ENCODE results near the gene KRT8.
A peak's percentile ranks its signal among the peaks of the same experiment; 100 is the strongest.

Gene KRT8

DNA sequence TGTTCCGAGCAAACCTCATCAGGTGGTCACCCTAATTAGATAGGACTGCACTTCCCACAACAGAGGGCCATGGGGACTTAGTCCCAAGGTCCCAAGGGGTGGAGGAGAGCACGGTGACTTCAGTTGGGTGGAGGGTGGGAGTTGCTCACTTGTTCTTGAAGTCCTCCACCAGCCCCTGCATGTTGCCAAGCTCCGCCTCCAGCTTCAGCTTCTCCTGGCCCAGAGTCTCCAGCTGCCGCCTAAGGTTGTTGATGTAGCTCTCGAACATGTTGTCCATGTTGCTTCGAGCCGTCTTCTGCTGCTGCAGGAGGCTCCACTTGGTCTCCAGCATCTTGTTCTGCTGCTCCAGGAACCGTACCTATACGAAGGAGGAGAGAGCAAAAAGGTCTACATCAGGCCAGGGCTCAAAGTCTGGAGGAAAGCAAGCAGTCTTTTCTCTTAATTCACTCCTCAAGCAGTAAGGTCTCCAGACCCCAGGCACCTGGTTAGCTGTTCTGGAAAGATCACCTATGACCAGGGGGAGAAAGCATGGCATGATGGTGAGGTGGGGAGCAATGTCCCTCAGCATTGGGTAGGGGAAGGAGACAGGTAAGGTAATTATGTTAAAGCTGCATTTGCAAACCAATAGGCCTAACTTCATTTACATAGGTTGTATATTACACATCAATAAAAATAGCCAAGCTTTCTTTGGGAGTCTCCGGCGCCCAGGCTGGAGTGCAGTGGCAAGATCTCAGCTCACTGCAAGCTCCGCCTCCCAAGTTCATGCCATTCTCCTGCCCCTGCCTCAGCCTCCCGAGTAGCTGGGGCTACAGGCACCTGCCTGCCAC is 2.9 kb downstream of the KRT8 start:
- no peak for DNase-seq
- Mint-ChIP-seq H3K9me3 (no peaks in the 10 kb centered on the region), H3K4me3 (peak overlapping the region; percentile 76), H3K27ac (peak overlapping the region; percentile 22), H3K36me3 (ENCODE audit: low read depth) (peaks cover 29% of the 10 kb centered on the region), H3K27me3 (ENCODE audit: low read depth, poor library complexity) (peaks cover 3% of the 10 kb centered on the region), H3K4me1 (peaks cover 43% of the 10 kb centered on the region)
- TF ChIP-seq, protein P1, sequence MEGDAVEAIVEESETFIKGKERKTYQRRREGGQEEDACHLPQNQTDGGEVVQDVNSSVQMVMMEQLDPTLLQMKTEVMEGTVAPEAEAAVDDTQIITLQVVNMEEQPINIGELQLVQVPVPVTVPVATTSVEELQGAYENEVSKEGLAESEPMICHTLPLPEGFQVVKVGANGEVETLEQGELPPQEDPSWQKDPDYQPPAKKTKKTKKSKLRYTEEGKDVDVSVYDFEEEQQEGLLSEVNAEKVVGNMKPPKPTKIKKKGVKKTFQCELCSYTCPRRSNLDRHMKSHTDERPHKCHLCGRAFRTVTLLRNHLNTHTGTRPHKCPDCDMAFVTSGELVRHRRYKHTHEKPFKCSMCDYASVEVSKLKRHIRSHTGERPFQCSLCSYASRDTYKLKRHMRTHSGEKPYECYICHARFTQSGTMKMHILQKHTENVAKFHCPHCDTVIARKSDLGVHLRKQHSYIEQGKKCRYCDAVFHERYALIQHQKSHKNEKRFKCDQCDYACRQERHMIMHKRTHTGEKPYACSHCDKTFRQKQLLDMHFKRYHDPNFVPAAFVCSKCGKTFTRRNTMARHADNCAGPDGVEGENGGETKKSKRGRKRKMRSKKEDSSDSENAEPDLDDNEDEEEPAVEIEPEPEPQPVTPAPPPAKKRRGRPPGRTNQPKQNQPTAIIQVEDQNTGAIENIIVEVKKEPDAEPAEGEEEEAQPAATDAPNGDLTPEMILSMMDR (IDR thresholded peaks at IDR 0.05), result no peak

DNA sequence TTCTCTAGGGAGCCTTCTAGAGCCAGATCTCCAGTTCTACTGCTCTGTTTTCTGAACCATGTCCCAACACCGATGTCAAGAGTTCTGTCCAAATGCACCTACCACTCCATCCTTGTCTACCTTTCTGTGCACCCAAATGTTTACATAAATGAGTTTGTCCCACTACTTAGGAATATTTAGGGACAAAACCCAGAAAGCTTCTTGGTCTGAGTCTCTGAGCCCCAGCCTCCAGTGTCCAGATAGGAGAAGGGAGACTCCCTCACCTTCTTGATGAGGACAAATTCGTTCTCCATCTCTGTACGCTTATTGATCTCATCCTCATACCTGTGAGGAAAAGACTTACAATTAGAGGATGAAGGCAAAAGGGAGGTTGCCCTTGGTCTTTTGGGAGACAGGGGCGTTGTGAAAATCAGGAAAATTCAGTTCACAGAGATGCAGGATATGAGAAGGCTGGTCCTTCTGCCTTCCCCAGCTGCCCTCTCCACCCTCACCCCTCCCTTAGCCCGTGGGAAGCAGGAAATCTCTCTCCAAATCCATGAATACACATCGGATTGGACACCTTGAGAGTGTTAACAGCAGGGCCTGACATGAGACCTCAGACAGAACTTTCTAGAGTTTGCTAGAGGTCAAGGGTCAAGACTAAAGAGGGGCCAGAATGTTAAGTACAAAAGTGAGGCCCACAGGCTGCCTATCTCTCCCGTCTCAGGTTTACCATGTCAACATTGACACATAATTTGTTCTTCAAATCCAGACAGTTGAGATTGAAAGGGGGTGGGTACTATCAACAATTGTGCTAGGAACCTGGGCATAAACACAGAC is 3.8 kb downstream of the KRT8 start:
- Mint-ChIP-seq H3K27me3 (ENCODE audit: low read depth, poor library complexity) (peaks cover 3% of the 10 kb centered on the region), H3K27ac (peak overlapping the region; percentile 63), H3K4me3 (peak overlapping the region; percentile 11), H3K9me3 (no peaks in the 10 kb centered on the region), H3K4me1 (peaks cover 35% of the 10 kb centered on the region), H3K36me3 (ENCODE audit: low read depth) (peaks cover 29% of the 10 kb centered on the region)
- DNase-seq, result no peak
- TF ChIP-seq, protein P1 (IDR thresholded peaks at IDR 0.05), result no peak

DNA sequence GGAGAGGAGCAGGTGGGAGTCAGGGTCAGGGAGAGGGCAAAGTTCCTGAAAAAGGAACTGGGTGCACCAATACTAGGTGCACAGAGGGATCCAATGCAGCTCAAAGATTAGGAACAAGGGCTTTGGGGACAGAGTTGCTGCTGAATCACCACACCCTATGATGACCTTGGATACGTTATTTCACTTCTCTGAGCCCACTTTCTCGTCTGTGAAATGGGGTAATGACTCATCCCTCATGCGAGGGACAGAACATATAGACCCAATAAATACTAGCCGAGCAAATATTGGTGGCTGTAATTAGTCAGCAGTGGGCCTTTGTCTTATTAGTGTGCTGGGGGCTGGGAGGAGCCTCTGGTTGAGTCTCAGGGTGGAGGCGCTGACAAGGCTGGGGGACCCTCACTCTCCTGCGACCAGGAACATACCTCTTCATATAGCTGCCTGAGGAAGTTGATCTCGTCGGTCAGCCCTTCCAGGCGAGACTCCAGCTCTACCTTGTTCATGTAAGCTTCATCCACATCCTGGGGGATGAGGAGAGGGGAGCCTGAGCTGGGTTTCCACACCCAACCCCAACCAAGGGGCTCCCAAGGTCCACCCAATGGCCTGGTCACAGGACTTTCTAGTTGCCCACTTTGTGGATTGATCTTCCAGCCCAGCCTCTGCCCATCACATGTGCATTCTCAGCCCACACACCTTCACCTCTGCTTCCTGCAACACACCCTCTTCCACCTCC is 4.5 kb downstream of the KRT8 start:
- TF ChIP-seq, protein P1 (IDR thresholded peaks at IDR 0.05), result no peak
- no peak for DNase-seq
- H3K4me3 Mint-ChIP-seq, result no peak overlapping the region
- H3K9me3 Mint-ChIP-seq, result no peaks in the 10 kb centered on the region
- peaks cover 33% of the 10 kb centered on the region for H3K4me1 Mint-ChIP-seq
- peaks cover under 1% of the 10 kb centered on the region for H3K27me3 Mint-ChIP-seq (ENCODE audit: low read depth, poor library complexity)
- peak overlapping the region; percentile 71 for H3K27ac Mint-ChIP-seq
- H3K36me3 Mint-ChIP-seq (ENCODE audit: low read depth), result peaks cover 29% of the 10 kb centered on the region

DNA sequence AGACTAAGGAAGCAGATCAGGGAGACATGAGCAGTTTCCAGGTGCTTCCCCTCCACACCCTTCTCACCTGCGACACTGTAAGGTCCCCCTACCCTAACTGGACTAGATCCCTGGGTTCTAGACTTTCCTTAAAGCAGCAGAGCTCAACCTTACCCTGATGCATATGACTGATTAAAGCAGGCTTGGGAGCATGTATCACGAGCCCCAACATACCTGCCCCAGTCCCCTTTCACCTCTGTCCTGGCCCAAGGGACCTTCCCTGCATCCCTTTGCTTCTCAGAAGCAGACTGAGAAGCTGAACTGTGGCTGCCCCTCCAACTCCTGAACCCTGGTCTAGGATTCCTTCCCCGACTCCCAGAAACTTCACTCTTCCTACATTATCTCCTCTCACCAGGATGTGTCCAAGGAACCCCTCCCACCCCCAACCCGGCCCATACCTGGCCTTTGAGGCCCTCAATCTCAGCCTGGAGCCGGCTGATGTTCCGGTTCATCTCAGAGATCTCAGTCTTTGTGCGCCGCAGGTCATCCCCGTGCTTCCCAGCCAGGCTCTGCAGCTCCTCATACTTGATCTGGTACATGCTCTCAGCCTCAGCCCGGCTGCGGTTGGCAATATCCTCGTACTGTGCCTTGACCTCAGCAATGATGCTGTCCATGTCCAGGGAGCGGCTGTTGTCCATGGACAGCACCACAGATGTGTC is 5.4 kb downstream of the KRT8 start:
- H3K27me3 Mint-ChIP-seq (ENCODE audit: low read depth, poor library complexity), result no peaks in the 10 kb centered on the region
- TF ChIP-seq, protein P1 (IDR thresholded peaks at IDR 0.05), result no peak
- H3K9me3 Mint-ChIP-seq, result no peaks in the 10 kb centered on the region
- no peak overlapping the region for H3K4me3 Mint-ChIP-seq
- DNase-seq, result no peak
- H3K4me1 Mint-ChIP-seq, result peaks cover 35% of the 10 kb centered on the region
- H3K36me3 Mint-ChIP-seq (ENCODE audit: low read depth), result peaks cover 29% of the 10 kb centered on the region
- peak overlapping the region; percentile 71 for H3K27ac Mint-ChIP-seq

DNA sequence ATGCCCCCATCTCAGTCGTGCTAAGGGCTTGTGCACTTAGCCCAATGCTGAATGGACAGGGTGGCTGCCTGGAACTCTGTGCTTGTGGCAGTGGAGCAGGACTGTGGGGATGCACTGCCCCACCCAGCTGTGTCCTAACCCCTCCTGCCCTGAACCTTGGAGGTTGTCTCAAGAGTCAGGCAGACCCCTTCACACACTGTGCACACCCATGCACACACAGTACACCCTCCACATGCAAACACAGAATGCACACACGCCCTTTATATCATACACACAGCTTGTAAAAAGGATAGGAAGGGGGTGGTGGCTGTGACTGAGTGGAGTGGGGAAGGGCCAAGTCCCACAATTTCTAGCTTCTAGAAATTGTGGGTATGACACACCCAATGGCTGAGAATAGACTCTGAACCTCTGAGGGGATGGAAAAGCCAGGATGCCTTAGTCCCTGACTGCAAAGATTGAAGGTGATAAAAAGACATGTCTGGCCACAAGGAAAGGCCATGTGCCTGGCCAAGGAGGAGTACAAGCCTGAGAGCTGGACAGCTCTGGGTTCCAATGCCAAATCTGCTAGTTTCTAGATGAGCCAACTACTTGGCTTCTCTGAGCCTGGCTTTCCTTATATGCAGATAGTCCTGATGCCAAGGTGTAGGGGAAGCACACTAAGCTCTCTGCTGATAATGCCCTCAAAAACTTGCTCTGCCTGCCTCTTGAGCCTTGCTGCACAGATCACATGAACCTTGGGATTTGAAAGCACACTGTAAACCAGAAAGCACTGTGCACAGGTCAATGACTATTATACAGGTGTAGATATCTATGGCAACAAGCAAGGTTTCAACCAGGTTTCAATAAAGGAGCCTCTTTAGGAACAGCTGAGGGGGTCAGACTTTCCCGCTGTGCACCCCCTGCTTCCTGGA is 8.4 kb downstream of the KRT8 start:
- Mint-ChIP-seq H3K27me3 (ENCODE audit: low read depth, poor library complexity) (no peaks in the 10 kb centered on the region), H3K9me3 (no peaks in the 10 kb centered on the region), H3K4me1 (peaks cover 18% of the 10 kb centered on the region), H3K36me3 (ENCODE audit: low read depth) (peaks cover 22% of the 10 kb centered on the region), H3K27ac (peak overlapping the region; percentile 96), H3K4me3 (no peak overlapping the region)
- TF ChIP-seq, protein P1 (IDR thresholded peaks at IDR 0.05), result no peak
- no peak for DNase-seq
